GM23248 (cell line): ENCODE data around the gene UBL3.

ENCODE experiments used
- EZH2 ChIP-seq: fragments of 200-600 bp; sonication (generic); IDR thresholded peaks from 2 replicates; pipeline ENCODE4 v1.6.1; 2018; ENCODE audit warnings: antibody characterized with exemption, mild to moderate bottlenecking; ENCODE audit not compliant: insufficient read depth, poor library complexity, severe bottlenecking
- EZH2phosphoT487 ChIP-seq: fragments of 200-600 bp; sonication (generic); IDR thresholded peaks from 2 replicates; pipeline ENCODE4 v1.6.1; 2018; ENCODE audit warnings: antibody characterized with exemption, moderate library complexity, mild to moderate bottlenecking, low read depth; ENCODE audit not compliant: insufficient read depth

- TF ChIP-seq EZH2: no peak
- no peak for TF ChIP-seq EZH2phosphoT487
These were observed 100.3 kb downstream of the UBL3 start for GRCh38 chr13:29750183-29750530.
